EL (cell line): Measurements from ENCODE around the gene ELOVL1.
"Not testable (repeated sequence)": the region's sequence is repeated elsewhere in the genome, so short reads cannot be mapped to it uniquely, and the experiment has no call there.

Experiments used
- DNase-seq: peaks from one replicate; pipeline ENCODE4 v3.0.0-alpha.2; 2016

ELOVL1 gene

DNA sequence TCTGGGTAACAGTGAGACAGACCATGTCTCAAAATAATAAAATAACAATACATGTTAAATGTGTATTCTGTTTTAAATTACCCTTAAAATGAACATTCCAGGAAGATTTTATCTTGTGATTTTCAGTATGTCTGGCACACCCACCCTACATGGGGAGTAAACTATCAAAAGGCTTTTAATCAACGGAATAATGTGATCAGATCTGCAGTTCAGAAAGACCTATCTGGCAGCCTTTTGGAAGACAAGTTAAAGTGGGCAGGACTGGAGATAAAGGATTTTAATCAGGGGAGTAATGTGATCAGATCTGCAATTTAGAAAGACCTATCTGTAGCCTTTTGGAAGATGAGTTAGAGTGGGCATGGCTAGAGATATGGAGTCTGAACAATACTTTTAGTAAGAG is 11.7 kb upstream of the ELOVL1 start:
- no peak for DNase-seq

DNA sequence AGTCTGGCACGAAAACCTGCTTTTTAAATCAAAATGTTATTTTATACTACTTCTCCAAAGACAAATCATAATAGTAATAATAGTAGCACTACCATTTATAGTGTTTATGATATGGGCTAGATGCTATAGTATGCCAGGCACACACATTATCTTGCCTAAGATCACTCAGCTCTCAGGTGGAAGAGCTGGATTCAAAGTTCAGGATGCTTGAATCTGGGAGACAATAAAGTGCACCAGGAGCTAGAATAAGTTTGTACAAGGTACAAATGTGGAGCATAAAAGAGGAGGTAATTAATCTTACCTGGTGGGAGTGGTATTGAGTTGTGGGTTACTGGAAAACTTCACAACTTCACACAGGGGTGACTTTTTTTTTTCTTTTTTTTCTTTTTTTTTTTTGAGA is 10.0 kb upstream of the ELOVL1 start:
- DNase-seq = no peak

DNA sequence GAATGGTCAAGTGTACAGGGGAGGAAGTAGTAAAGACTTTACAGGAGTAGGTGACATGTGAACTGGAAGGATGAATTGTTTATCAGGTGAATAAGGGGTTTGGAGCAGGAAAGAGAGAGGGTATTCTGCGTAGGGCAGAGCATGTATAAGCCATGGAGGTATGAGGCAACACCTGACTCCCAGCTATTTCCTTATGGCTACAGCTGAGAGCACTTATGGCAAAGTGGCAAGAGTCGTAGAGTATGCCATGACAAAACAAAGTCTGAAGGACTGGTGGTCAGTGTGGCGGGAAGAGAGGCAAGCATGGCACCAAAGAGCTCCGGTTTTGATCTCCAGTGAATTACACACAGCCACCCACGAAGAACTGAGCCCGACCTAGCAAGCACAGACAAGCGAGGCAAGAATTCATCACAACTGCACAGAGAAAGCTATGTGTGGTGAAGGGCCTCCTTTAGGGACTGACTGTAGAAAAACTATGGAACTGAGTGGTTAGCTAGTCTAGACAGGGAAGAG is 9.0 kb upstream of the ELOVL1 start:
- no peak for DNase-seq

DNA sequence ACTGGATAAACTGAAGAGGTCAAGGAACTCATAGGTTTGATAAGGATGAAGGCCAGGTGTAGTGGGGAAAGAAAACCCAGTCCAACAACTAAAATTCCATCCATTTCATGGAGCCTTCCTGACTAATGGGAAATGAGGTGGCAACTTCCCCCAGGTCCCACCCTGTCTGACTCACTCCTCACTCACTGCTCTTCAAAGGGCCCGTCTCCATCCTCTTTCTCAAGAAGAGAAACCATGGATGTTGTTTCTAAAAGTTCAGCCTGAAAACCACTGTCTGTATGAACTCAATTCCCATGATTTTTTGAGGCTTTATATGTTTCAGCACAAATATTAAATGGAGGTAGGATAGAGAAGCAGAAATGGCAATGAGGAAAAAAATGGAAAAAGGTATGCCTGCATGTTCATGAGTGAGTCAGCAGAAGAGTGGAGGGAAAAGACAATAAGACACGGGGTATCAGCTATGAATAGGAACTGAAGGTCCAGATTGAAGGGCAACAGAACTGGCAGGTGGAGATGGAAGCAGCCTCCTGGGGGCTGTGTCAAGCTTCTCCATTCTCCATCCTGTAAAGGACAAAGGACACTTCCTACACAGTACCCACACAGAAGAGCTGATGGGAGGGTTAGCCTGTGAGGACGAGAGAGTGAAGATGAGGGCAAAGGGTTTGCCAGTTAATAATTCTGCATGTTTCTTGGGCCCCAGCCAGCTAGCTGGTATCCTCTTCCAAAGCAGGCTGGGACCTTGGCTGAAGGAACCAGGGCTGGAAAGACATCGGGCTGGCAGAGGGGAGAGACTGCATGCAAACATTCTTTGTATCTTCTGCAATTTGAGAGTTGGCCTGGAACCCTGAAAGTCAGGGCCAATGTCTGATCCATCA is 5.5 kb upstream of the ELOVL1 start:
- peak; percentile 84 for DNase-seq

DNA sequence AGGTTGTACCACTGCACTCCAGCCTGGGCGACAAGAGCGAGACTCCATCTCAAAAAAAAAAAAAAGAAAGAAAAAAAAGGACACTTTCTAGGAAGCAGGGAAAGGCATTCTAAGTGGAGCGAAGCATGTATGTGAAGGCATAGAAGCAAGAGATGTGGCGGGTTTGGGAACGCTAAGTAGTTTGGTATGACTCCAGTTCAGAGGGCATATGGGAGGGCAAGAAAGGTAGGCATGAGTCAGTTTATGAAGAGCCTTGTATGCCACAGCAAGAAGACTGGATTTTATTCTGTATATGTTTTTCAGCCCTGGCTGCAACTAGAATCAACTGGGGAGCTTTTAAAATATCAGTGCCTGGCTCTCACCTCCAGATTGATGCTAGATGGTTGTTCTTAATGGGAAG is 4.4 kb upstream of the ELOVL1 start:
- DNase-seq = peak; percentile 51

DNA sequence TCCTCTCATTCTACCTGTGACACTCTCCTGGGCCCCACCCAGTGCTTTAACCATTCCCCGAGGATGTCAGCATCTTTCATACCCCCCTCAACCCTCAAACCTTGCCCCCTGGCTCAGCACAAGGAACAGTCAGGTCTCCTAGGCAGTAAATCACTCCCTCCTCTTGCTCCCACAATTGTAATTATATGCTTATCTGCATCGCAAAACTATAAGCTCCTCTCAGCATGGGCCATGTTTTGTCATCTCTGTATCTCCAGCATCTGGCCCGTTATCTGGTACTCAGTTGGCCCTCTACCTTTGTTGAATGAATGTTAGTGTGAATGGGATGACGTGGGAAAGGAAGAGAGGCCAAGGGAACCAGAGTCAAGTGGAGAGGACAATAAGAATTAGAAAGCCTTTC is 2.8 kb upstream of the ELOVL1 start:
- no peak for DNase-seq

DNA sequence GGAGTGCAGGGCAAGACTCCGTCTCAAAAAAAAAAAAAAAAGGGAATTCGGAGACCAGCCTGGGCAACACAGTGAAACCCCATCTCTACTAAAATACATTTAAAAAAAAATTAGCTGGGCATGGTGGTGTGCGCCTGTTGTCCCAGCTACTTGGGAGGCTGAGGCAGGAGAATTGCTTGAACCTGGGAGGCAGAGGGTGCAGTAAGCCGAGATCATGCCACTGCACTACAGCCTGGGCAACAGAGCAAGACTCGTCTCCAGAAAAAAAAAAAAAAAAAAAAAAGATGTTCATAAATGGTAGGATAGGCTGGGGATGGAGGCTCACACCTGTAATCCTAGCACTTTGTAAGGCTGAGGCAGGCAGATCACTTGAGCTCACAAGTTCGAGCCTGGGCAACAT is 2.0 kb upstream of the ELOVL1 start:
- not testable (repeated sequence) for DNase-seq

DNA sequence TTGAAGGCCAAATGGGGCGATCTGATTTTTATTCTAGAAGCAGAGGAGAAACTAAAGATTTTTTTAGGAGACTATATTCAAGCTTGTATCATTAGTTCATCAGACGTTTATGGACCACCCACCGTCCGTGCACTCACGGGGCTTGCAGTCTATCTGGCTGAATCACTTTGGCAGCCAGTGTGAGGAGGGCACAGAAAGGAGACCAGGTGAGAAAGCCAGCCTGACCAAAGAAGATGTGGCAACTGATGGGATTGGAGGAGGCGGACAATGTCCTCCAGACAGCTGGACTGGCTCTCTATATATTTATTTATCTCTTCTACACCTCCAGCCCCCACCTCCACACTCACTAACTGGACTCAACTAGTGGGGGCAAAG is 822 bp upstream of the ELOVL1 start:
- no peak for DNase-seq

DNA sequence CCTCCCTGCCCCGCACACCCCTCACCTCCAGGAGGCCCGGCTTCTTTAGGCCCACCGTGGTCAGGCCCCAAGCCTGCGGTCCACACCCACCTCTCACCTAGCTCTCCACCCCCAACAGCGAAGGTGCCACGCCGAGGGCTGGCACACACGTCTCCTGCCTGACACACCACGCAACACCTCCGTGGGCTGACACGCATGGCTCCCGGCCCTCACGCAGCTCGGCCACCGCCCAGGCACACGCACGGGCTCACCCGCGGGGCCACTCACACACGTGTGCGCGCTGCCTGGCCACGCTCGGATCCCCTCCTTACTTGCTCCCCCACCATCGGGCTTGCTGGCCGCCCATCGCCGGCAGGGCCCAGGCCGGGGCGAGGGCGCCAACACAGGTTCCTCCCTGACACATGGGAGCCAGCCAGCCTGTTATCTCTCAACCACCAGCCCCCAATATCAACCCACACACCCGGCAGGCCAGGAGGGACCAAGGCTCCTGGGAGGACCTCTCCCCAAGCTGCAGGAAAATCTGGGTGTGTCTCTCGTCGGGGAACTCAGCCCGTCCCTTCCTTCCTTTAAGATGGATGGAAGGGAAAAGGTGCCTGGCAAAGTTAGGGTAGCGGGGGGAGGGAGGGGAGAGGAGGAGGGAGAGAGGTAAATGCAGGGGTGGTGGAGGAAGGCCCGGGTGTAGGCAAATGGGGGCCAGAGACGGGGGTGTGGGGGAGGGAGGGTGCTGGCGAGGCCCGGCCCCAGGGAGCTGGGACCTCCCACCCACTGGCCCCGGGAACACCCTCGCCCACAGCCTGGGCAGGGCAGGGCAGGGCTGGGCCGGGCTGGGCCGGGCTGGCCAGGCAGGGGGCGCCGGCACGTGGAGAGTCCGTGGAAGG is 546 bp downstream of the ELOVL1 start:
- no peak for DNase-seq

DNA sequence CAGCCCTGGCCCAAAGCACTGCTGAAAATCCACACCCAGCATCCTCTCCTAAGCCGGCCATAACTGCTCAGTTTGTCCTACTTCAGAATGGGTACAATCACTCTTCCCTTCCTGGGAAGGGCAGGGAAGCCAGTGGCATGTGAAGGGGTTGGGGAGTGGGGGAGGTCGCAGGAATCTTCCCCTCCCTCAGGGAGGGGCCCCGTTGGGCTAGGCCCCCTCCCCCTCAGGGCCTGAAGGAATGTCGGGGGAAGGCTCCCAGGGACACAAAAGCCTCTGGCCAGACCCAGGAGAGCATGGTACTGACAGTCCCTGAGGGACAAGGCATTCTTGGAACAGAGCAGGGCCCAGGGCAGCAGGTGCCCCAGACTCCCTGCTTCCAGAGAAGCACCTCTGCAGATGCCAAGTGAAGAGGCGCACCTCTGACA is 1.2 kb downstream of the ELOVL1 start:
- no peak for DNase-seq

DNA sequence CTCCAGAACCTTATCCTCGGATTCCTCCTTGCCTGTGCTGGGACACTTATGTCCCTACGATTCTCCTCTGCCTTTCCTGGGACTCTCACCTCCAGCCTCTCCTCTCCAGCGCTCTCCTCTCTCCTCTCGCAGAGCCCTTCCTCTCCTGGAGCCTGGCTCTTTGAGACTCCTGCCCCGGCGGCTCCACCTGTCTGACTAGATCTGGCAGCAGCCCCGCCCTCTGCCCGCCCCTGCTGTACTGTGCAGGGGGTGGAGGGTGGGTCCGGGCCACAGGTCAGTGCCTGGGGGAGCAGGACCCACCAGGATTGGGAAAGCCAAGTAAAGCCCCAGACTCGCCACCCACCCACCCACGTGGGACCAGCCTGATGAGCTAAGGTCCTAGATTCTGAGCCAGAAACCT is 1.6 kb downstream of the ELOVL1 start:
- DNase-seq = no peak

DNA sequence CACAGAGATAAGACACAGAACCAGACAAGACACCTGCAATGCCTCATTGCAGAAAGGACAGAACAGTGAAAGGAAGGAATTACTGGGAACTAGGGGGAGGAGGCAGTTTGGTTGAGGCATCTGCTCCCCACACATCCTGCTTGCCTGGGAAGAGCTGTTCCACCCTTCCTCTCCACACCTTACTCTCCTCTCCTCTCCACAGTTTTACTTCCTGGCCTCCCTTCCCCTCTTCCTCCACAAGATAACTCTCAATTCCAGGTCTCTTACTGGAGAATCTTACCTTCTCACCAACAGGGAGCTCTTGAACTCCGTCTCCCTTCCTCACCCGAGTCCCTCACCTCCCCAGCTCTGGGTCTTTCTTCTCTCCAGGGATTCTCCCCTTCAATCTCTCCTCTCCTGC is 2.1 kb downstream of the ELOVL1 start:
- DNase-seq = no peak

DNA sequence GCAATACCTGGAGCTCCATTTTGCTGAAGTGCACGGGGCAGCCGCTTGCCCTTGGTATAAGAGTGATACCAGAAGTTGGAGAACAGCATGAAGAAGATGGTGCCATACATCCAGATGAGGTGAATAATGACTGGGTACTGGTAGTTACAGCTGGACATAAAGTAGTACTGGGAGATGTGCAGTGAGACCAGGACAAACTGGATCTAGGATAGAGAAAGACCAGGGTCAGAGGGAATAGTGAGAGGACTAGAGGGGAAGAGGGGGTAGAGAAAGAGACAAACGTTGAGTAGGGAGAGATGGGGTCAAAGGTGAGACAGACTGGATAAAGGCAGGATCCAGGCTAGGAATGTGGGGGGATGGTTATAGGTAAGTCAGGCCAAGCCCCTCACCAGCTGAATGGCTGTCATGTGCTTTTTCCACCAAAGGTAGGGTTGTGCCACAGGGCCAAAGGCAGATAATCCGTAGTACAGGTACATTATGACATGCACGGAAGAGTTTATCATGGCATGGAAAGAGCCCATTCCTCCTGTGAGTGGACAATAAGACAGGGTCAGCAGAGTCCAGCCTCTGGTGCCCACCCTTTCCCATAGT is 3.8 kb downstream of the ELOVL1 start:
- no peak for DNase-seq

DNA sequence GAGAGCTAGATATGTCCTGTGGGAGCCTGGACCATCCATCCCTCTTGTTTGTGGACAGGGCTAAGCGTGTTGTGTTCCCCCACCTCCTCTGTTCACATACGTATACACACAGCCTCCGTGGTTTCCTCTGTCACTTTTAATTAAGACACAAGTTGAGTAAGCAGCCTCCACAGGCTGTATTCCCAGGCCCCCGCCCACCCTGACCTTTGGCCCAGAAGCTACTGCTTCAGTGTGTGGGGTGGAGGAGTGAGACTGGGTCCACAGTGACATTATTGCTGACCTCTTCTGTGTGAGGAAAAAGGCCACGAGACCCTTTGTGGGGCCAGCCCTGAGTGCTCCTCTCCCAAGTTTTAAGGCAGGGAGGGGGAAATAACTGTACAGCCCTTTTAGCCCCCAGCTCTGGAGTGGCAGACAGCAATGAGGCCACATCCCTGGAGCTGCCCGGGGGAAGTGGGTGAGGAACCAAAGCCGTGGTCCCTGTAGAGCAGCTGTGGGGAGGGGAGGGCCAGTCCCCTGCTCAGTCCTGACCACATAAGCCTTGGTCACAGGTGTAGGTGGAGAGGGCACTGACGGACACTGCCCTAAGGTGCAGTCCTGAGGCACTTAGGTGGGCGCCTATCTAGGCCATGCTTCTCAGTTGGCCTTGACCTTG is 4.4 kb downstream of the ELOVL1 start:
- peak; percentile 49 for DNase-seq

DNA sequence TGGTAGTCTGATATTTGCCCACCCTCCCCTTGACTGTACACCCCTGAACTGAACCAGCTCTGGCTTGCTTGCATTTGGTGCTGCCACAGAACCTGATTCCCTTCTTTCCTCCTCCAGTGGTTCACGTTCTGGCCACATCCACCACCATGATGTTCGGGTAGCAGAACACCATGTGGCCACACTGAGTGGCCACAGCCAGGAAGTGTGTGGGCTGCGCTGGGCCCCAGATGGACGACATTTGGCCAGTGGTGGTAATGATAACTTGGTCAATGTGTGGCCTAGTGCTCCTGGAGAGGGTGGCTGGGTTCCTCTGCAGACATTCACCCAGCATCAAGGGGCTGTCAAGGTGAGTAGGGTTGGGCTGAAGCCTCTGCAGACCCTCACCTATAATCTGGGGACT is 7.2 kb downstream of the ELOVL1 start:
- DNase-seq = peak; percentile 8

DNA sequence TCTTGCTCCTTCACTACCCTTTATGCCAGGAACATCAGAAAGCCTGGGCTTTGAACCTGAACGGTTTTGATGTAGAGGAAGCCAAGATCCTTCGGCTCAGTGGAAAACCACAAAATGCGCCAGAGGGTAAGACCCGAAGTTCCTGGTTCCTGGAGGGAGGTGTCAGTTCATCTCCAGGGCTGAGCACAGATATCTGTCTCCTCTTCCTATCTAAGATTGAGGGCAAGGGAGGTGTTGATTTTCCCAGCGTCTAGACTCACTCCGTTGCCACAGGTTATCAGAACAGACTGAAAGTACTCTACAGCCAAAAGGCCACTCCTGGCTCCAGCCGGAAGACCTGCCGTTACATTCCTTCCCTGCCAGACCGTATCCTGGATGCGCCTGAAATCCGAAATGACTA is 8.1 kb downstream of the ELOVL1 start:
- peak; percentile 45 for DNase-seq

DNA sequence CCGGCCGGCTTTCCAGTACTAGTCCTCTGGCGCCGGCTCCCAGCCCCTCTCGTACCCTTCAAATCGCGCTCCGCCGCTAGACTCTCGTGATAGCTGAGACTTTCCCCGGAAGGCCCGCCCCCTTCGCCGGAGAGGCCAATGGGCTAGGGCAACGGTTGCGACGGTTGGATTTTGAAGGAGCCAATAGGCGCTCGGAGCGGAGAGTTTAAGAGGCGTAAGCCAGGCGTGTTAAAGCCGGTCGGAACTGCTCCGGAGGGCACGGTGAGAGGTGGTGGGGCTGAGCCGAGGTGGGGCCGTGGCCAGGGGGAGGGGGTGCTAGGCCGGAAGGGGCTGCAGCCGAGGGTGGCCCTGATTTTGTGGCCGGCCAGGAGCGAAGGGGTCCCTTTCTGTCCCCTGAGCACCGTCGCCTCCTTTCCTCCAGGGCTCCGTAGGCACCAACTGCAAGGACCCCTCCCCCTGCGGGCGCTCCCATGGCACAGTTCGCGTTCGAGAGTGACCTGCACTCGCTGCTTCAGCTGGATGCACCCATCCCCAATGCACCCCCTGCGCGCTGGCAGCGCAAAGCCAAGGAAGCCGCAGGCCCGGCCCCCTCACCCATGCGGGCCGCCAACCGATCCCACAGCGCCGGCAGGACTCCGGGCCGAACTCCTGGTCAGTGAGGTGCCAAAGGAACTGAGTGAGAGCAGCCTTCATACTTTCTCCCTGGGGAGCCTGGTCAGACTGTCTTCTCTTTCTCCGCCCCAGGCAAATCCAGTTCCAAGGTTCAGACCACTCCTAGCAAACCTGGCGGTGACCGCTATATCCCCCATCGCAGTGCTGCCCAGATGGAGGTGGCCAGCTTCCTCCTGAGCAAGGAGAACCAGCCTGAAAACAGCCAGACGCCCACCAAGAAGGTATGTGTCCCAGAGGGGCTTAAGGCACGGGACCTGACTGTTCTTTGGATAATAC is 8.8 kb downstream of the ELOVL1 start, which contains the start of gene CDC20:
Gene CDC20 (plus strand): TSS at position 236 of the 948 bp plus-strand sequence. CDS start 235 bp downstream, at position 471.
- peak; percentile 99 for DNase-seq

DNA sequence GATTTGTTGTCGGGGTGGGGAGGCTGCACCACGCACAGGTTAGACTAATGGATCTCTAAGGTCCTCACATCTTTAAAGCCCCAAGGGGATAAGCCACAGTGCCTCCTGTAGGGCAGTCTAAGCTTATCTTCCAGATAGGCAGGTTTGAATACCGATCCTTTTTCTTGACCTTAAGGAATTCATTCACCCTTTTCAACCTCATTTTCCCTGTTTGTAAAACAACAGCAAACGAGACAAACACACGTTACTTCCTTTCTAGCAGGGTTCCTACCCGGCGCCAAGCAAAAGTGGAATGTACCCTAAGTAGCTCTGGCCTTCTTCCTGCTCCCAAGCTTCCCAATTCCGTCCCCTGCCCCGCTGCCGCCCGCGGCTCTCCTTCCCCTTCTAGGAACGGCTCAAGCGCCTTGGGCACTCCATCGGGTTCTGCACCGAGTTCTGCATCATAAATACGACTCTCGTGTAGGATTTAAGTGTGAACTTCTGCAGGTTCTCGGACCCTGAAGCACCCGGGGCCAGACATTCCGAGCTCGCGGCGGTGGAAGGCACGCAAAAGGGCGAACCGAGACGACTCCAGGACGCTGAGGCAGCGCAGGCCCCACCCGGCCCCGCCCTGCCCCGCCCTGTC is 9.6 kb downstream of the ELOVL1 start:
- no peak for DNase-seq

DNA sequence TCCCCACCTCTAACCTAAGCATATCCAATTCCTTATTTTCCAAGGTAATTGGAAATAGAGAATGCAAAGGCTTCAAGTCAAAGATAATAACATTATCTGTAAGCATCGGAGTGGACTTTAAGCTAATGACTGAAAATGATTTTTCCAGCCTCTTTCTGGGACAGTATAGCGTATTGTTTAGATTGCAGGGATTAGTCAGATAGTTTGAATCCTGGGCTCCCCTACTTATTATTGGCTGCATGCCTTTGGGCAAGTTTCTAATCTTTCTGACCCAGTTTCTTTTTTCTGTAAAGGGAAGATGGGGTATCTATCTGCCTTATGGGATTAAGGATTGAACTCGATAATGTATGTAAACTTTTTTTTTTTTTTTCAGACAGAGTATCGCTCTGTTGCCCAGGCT is 10.6 kb downstream of the ELOVL1 start:
- no peak for DNase-seq

DNA sequence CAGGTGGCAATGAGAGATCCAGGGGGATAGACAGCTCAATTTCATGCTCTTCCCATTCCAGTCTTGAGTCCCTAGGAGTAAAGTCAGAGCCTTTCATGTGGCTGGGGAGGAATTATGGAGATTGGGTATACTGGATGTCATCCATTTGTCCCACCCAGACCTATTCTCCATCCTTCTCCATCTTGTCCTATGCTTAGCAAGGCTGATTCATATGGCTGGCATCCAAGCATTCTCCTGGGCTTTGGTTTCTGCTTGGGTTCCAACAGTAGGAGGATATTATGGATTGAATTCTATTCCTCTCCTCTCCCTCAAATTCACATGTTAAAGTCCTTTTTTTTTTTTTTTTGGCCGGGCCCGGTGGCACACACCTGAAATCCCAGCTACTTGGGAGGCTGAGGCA is 12.9 kb downstream of the ELOVL1 start:
- peak; percentile 25 for DNase-seq

DNA sequence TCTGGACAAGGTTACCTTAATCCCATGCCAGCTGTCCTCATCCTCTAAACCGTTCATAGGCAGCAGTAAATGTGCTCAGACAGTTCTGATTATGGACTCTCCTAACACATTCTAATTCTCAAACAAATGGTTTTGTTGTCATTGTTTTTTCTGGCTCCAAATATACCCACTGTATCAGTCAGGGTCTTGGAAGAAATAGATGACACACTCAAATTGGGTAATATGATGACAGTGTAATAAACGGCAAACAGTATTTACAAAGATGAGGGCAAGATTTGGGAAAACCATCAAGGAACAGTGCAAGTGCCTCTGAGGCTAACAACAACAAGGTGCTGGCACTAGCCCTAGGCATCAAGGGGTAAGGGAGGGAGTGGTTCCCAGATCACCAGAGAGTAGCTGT is 13.3 kb downstream of the ELOVL1 start:
- DNase-seq = no peak
